HFF-Myc (cell line): ENCODE measurements around the gene PHF14.

Experiments
- DNase-seq: peaks from one replicate; pipeline ENCODE4 v3.0.0-alpha.2; 2011; ENCODE audit warnings: low read depth; ENCODE audit errors: extremely low read depth
- H3K4me3 ChIP-seq: replicated peaks from 2 replicates; pipeline ENCODE4 v1.5.1; 2011; ENCODE audit warnings: low read depth, mild to moderate bottlenecking, control low read depth, low read length
- CTCF ChIP-seq: IDR thresholded peaks from 2 replicates; pipeline ENCODE4 v1.5.1; 2012; ENCODE audit warnings: mild to moderate bottlenecking, low read depth, low read length, control low read depth; ENCODE audit errors: missing control alignments

PHF14 gene

GRCh38 chr7:11217848-11218565, 244.3 kb downstream of the PHF14 start:
- no peak for DNase-seq
- TF ChIP-seq CTCF: no peak

More at GRCh38 chr7:11217848-11218565, 244.3 kb downstream of the PHF14 start:
- H3K4me3 ChIP-seq: no peak overlapping the region
